Eye (tissue), 1 donor: ENCODE data around the gene NHLH1.
A peak's percentile ranks its signal among the peaks of the same experiment; 100 is the strongest.
"Not testable (repeated sequence)": the region's sequence is repeated elsewhere in the genome, so short reads cannot be mapped to it uniquely, and the experiment has no call there.

Experiments used
- DNase-seq: peaks from one replicate; pipeline ENCODE4 v3.0.0-alpha.2; 2015

NHLH1 gene

DNA sequence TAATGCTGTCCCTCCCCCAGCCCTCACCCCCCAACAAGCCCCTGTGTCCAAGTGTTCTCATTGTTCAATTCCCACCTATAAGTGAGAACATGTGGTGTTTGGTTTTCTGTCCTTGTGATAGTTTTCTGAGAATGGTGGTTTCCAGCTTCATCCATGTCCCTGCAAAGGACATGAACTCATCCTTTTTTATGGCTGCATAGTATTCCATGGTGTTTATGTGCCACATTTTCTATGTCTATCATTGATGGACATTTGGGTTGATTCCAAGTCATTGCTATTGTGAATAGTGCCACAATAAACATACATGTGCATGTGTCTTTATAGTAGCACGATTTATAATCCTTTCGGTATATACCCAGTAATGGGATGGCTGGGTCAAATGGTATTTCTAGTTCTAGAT lies 17.9 kb downstream of the NHLH1 start:
- not testable (repeated sequence) for DNase-seq

DNA sequence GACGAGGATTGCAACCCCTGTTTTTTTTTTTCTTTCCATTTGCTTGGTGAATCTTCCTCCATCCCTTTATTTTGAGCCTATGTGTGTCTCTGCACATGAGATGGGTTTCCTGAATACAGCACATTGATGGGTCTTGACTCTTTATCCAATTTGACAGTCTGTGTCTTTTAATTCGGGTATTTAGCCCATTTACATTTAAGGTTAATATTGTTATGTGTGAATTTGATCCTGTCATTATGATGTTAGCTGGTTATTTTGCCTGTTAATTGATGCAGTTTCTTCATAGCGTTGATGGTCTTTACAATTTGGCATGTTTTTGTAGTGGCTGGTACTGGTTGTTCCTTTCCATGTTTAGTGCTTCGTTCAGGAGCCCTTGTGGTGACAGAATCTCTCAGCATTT lies 21.5 kb downstream of the NHLH1 start:
- not testable (repeated sequence) for DNase-seq

DNA sequence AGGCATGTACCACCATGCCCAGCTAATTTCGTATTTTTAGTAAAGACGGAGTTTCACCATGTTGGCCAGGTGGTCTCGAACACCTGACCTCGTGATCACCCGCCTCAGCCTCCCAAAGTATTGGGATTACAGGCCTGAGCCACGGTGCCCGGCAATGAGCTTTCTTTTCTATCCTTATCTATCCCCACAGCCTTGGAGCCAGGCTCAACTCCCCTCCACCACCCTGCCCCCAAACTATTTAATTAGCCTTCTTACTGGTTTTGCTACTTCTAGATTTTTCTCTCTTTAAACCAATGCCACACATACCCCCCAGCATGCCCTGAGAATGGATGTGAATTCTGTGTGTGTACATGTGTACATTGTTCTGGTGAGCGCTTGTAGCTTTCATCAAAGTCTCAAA lies 27.8 kb downstream of the NHLH1 start:
- DNase-seq, result no peak

DNA sequence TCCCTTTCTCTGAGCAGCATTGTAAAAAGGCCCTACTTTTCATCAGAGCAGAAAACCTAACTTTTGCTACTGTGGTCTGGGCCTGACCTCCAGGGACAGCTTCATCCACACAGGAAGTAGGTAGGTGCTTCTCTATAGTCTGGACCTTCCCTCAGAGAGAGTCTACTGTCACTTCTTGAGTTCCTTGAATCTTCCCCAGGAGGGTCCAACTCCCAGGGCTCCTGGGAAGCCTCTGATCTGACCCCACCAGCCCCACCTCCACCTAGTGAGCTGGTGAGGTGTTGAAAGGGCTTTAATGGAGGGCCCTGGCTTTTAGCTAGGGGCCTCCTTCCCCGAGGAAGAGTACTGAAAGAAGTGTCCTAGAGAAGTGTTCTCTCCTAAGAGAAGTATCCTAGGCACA lies 30.8 kb downstream of the NHLH1 start:
- DNase-seq, result no peak

DNA sequence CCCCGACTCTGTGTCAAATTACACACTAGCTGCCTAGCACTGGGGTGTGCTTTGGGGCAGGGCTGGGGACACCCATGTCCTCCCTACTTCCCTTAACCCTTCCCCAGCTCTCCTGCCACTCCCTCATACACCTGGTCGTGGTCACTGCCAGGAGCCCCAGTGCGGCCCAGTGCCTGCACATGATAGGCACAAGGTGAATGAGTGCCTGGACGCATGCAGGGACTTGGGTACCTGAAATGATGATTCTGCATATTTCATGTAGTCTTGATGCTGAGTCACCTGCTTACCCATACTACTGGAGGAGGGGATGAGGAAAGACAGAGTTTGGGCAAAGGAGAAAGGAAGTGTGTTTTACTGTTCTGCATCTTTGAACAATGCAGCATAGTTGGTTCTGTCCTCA lies 32.0 kb downstream of the NHLH1 start:
- DNase-seq, result no peak

DNA sequence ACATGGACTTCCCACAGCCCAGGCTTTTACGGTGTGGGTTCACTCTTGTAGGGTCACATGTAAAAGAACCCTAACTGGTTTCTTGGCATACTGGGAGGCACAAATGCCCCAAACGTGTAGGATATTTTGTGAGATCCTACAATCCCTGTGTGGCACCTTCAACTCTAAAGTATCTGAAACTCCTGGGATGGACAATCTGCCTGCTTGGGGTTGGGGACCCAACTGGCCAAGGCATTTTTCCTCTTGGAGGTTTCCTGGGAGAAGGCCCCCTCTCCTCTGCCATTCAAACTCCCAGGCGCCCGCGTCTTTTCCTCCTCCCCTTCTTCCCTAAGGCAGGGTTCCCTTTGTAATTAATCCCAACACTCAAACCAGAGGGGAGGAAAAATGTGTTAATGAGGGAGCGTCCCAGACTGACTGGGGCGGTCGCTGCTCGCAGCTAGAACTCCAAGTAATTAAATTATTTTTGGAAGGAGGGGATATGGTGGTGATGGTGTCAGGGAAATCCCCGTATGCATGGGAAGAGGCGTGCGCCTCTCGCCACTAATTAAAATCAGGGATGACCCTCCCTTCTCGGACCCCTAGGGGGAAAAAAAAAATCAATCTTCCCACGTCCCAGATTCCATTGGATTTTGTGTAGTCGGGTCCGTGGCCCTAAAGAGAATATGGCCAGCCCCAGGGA lies 32.8 kb downstream of the NHLH1 start:
- DNase-seq, result no peak

DNA sequence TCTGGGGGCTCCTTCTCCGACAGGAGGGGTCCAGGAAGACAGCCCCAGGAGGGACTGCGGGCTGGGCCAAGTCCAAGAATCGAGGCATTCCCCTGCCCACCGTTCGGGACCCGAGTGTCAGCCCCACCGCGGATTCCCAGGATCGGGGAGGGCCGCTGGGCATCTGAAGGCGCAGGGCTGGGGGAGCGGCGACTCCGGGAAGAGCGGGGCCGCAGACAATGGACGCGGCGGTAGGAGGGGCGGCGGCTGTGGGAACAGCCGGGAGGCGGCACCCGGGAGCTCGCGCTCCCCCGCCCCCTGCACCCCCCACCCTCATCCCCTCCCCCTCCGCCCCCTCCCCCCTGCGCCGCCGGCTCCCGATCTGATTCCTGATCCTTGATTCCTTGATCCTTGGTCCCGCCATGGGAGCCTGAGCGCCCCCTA lies 33.4 kb downstream of the NHLH1 start, which contains the start of gene VANGL2:
VANGL2 (plus strand) TSS at position 342 of the 423 bp plus-strand sequence. CDS start 15,274 bp downstream, outside the sequence.
- DNase-seq, result peak; percentile 97

DNA sequence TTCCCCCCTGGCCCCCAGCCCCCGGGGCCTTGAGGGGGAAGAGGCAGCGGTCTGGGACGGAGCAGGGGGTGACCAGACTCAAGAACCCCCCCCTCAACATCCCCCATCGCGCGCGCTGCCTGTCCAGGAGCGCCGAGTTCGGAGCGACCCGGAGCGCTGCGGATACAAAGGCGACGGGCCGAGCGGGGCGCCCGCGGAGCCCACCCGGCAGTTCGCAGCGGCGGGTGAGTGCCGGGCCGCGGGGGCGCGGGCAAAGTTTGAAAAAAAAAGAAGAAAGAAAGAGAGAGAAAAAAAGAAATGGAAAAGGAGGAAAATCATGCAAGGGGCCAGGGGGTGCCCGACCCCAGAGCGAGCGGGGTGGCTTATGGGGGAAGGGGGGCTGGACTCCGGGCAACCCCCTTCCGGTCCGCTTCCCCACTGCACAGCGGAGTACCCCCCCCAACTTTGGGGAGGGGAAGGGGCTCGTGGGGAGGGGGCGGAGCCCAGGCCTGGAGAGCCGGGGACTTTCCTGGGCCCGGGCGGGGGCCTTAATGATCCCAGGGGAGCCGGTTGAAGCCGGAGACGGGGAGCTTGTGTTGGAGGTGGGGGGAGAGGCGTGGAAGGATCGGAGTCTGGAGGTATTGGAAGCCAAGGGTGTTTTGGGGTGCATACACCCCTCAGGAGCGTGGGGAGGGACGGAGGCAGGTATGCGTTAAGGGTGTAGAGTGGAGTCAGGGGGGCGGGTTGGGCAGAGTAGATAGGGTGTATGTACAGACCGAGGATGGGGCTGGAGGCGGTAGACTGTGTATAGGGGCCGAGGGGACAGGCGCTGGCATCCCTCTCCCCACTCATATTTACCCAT lies 34.0 kb downstream of the NHLH1 start:
- peak; percentile 85 for DNase-seq

DNA sequence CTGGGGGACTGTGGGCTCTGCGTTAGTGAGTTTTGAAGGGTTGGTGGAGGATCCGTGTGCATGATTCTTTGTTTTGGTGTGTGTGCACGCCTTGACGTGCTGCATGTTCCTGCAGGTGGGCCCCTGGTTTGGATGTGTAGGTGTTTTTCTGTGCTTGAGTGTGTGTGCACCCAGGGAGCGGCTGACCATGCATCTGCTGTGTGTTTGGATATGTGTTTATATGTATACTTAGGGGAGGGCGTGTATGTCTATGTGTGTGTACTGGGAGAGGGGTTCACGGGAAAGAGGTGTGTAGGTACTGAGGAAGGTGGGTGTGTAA lies 34.6 kb downstream of the NHLH1 start:
- DNase-seq, result no peak

DNA sequence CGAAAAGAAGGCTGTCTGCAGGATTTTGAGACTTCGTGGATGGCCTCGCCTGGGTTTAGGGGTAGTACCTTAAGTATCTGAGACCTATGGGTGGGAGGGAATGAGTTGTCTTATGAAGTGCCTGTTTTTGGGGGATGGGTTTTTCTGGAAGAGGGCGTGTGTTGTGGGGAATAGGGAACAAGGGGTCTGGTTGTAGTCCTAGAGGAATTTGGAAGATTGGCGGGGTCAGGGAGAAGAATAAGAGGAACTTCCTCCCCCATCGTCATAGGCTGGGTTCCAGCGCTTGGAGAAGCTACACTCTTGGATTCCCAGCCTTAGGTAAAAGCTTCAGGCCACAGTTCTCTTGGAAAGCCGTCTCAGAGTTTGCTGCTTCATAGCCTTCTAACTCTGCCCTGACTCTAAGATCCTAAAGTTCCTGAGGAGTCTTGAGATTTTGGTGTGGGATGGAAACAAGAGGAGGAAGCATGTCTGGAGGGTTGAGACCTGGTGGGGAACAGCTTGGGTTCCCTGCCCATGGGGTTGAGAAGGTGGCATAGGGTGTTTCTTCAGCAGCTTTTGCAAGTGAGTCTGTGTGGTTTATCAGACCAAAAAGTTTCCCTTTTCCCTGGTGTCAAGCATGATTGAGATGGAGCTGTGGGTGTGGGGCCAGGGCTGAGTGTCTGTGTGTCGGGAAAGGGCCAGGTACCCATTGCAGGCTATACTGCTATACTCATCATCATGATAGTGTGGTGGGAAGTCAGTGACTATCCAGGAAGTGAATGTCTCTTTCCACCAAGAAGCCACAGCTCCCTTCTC lies 35.3 kb downstream of the NHLH1 start:
- DNase-seq, result no peak

DNA sequence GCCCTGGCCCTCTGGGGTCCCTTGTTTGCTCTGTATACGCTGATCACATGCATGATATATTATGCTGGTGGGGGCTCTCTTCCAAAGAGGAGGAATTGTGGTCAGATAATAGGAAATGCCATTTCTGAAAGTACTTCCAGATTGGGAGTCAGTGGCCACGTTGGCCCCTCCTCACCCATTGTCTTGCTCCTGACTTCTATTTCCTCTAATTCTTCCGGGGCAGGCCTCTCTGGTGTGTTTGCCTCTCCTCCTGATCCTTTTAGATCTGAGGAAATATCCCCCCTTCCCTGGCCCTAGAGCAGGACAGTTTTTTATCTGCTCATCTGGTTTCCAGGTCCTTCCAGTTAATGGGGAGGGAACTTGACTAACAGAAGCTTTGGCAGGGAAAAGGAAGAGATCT lies 36.4 kb downstream of the NHLH1 start:
- DNase-seq, result no peak

DNA sequence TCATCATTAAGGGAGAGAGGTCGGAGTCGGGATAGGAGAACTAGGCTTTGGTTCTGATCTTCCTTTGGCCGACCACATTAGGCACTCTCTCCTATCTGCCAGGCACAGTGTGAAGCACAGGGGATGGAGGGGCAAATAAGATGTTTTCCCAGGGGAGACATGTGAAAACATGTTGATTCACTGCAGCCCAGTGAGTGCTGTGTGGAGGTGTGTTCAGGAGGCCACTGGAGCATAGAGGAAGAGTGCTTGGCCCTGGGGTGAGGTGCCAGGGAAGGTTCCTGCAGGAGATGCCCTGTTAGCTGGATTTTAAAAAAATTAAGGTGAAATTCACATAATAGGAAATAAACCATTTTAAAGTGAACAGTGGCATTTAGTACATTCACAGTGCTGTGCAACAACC lies 37.2 kb downstream of the NHLH1 start:
- no peak for DNase-seq

DNA sequence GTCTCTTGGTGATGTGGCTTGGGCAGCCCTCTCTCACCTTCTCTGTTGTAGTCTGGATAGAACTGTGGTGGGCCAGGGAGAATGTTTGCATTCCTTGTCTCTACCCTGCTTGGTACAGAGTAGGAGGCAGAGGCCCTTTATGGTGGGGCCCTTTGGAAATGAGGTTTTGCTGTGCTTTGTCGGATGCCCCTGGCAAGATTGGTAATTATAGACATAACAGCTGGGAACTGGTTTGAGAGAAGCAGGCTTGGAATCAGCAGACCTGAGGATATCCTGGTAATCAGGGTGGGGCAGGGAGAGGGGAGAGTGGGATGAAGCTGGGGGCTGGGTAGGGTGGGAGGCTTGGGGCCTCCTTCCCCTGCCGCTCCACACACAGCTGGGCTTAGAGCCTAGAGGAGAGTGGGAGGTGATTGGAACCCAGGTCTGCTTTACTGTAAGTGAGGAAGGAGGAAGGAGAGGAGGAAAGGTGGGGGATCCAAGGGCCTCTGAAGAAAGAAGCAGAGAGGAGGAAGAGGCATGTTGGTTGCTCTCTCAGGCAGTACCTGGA lies 38.5 kb downstream of the NHLH1 start:
- DNase-seq, result no peak

DNA sequence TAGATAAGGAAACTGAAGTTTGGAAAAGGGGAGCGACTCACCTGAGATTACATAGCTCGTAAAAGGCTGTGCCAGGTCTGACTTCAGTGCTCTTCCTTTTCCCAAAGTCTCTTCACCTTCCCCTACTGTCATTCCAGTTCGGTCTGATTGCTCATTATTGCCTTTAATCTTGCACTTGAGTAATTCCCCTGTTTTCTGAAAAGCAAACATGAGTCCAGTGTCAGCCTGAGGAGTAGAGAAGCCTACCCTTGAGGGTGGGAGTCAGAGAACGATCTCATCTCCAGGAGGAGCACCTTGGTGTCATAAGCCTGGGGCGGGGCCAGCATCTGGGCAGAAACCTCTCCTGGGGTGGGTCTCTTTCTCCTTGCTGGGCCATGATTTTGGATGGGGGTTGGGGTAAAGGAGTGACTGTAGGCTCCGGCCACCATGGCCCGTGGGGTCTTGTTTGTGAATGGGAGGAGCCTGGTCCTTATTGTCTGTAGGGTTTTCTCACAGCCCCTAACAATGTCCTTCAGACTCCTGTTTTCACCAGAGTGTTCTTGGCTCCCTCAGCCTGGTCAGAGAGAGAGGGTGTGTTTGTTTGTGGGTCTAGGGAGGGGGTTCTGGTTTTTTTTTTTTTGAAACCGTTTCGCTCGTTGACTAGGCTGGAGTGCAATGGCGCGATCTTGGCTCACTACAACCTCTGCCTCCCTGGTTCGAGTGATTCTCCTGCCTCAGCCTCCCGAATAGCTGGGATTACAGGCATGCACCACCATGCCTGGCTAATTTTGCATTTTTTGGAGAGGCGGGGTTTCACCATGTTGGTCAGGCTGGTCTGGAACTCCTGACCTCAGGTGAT lies 39.5 kb downstream of the NHLH1 start:
- no peak for DNase-seq

DNA sequence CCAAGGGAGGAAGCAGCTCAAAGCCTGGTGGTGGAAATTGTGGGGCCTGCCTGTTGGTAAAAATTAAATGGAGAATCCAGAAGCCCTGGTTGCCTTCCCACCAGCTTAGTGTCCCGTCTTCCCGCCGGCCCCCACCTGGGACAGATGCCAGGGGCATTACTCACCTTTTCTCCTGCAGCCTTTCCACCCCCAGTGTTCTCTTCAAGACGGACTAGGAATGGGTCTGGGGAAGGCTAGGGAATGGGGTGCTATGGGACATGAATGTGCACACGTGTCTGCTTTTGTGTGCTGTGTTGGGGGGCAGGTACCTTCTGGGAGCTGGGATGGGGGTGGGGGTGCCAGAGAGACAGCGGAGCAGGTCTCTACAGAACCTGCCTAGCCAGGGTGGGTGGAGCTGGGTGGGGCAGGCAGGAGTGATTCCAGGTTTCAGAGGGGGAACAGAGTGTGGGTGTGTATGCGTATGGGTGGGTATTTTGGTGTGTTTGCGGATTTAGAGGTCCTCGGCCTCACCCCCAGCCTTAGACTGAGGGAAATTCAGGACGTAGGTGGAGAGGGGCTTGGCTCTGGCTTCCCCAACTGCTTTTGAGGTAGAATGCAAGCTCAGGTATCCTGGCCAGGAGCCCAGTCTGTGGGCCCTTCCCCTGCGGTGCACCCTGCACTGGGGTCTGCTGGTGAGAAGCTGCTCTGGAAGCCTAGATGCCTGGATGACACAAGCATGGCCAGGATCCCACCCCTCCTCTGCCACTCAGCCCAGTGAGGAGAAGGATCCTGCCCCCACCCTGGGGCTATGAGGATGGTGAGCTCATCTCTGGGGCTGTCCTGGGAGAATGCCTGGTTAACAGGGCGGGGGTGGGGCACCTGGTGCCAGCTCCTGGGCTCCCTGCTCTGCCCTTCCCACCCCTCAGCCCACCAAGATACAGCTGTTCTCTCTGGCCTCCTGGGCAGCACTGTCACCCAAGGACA lies 41.2 kb downstream of the NHLH1 start:
- peak; percentile 37 for DNase-seq

DNA sequence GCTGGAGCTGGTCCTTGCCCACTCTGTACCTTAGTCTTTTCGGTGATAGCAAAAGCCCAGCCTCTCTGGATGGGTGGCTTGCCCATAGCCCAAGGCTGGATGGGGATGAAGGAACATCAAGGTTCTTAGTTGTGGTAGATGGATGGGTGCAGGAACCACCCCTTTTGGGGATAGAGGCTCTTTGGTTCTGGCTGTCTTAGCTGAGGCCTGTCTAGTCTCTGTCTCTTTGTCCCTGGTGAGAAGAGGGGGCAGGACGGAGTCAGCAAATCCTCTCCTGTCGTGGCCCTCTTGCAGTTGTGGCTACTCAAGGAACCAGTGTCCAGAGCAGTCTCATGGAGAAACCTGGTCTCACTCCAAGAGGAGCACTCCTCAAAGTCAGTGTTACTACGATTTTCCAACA lies 42.0 kb downstream of the NHLH1 start:
- DNase-seq, result no peak

DNA sequence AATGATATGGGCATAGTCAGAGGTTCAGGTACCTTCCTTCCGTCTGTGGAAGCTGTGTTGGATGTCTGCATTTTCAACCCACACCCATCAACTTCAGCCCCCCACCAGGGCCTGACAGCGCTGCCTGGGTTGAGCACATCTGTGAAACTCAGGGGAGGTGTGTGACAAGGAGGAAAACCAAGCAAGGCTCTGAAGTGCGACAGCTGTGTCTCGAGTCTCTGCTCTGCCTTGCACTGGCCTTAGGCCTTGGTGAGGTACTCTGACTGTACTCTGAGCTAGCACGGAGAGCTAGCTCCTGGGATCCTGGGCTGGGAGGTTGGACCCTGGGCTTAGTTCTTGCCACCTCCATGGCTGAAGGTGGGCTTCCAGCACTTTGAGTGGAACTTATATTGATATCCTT lies 42.6 kb downstream of the NHLH1 start:
- DNase-seq, result peak; percentile 31

DNA sequence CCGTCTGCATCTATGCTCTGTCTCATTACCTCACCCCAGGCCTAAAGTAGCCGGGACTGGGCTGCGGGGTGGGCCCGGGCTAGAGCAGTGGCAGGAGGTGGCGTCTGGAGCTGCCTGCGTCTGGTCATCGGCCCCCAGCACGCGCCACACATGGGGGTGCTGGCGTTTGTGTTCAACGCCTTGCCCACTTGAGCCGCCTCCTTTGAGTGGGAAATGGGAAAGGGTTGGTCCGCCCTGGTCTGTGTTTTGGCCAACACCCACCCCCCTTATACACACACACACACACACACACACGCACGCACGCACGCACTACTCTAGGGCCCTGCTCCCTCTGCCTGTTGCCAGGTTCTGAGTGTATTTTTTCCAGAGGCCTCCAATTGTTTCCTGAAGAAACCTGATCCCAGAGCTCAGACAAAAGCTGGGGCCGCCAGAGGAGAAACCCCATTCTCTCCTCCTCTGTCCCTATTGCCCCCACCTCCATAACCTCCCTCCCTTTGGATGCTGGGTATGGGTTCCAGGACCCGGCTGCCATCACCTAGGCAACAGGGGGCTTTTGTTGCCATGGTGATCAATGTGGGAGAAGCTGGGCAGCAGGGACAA lies 43.6 kb downstream of the NHLH1 start:
- peak; percentile 94 for DNase-seq

DNA sequence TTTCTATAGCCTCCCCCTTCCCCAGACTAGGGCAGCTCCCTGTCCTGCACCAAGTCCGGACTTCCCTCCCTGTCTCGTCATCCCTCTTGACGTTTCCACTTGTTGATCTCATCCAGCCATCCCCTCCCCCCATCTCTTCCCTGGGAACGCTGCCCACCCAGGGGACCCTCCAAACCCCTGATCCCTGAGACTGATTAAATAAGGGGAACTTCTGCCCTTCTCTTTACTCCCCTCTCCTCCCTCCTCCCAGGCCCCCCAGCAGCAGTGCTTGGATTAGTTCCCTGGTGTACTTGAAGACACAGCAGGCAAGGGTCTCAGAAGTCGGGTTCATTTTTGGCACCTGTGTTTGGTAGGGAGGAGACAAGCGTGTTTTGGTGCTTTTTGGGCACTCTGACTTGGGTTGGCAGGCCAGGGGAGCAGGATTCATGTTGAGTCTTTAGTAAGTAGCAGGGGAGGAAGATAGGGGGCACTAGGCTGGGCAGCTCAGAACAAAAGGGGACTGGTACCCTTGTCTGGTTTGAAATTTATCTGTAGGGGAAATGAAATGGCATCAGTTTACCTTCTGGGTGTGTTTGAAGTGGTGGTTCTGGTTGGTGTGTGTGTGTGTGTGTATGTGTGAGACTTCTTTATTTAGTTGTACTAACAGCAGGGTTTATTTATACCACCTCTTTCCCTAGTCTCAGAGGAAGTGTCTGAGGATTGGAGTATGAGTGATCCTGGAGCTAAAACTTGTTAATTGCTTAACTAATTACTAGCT lies 44.6 kb downstream of the NHLH1 start:
- DNase-seq, result no peak

DNA sequence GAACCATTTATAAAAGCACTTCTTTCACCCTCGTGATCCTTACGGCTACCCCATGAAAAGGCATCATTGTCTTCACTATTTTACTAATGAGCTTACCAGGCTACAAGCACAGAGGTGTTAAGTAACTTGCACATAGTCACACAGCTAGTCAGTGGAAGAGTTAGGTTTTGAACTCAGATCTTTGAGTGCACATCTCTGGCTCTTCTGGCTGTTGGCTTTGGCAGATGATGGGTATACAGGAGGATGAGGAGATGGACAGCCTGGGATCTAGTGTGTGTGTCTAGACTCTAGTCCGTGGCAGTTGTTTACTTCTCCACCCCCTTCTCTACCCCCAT lies 45.1 kb downstream of the NHLH1 start:
- no peak for DNase-seq
